IPS-18a (cell line): Measurements from ENCODE around the gene MLIP.

Experiments
- H3K27ac ChIP-seq: one replicate; pipeline ENCODE4 v1.5.1; 2013; ENCODE audit warnings: low read length
- H3K27me3 ChIP-seq: one replicate; pipeline ENCODE4 v1.6.1; 2013; ENCODE audit warnings: mild to moderate bottlenecking, low read length; ENCODE audit not compliant: control insufficient read depth, insufficient read depth
- H3K36me3 ChIP-seq: one replicate; pipeline ENCODE4 v1.6.1; 2013; ENCODE audit warnings: low read depth, low read length; ENCODE audit not compliant: control insufficient read depth
- H3K4me1 ChIP-seq: one replicate; pipeline ENCODE4 v1.6.1; 2013; ENCODE audit warnings: low read depth, low read length; ENCODE audit not compliant: control insufficient read depth
- H3K4me3 ChIP-seq: one replicate; pipeline ENCODE4 v1.5.1; 2013; ENCODE audit warnings: low read length
- H3K9ac ChIP-seq: one replicate; pipeline ENCODE4 v1.6.1; 2013; ENCODE audit warnings: mild to moderate bottlenecking, low read length, moderate library complexity
- H3K9me3 ChIP-seq: one replicate; pipeline ENCODE4 v1.6.1; 2013; ENCODE audit warnings: low read depth, low read length; ENCODE audit not compliant: control insufficient read depth

MLIP gene

GRCh38 chr6:54115966-54116365, 4.7 kb downstream of the MLIP start:
- H3K9me3 ChIP-seq: no peaks in the 10 kb centered on the region
- H3K9ac ChIP-seq: no peak overlapping the region
- H3K27me3 ChIP-seq: no peaks in the 10 kb centered on the region
- no peaks in the 10 kb centered on the region for H3K4me1 ChIP-seq
- no peak overlapping the region for H3K27ac ChIP-seq
- H3K36me3 ChIP-seq: no peaks in the 10 kb centered on the region
- no peak overlapping the region for H3K4me3 ChIP-seq

GRCh38 chr6:54118117-54118516, 6.9 kb downstream of the MLIP start:
- Histone ChIP-seq H3K9ac (no peak overlapping the region), H3K36me3 (no peaks in the 10 kb centered on the region), H3K9me3 (no peaks in the 10 kb centered on the region), H3K27ac (no peak overlapping the region), H3K4me3 (no peak overlapping the region), H3K27me3 (no peaks in the 10 kb centered on the region), H3K4me1 (no peaks in the 10 kb centered on the region)

- Histone ChIP-seq H3K4me1 (no peaks in the 10 kb centered on the region), H3K36me3 (no peaks in the 10 kb centered on the region), H3K9me3 (no peaks in the 10 kb centered on the region), H3K9ac (no peak overlapping the region), H3K27me3 (no peaks in the 10 kb centered on the region), H3K27ac (no peak overlapping the region), H3K4me3 (no peak overlapping the region)
These were observed 14.2 kb downstream of the MLIP start for GRCh38 chr6:54125493-54125892.

- Histone ChIP-seq H3K4me3 (no peak overlapping the region), H3K36me3 (no peaks in the 10 kb centered on the region), H3K4me1 (no peaks in the 10 kb centered on the region), H3K27me3 (no peaks in the 10 kb centered on the region), H3K9ac (no peak overlapping the region), H3K9me3 (no peaks in the 10 kb centered on the region), H3K27ac (no peak overlapping the region)
These were observed 18.9 kb downstream of the MLIP start for GRCh38 chr6:54130179-54130578.

- no peaks in the 10 kb centered on the region for H3K9me3 ChIP-seq
These were observed 21.3 kb downstream of the MLIP start for GRCh38 chr6:54132587-54132986.

GRCh38 chr6:54133186-54133585, 21.9 kb downstream of the MLIP start:
- no peak overlapping the region for H3K9ac ChIP-seq
- H3K9me3 ChIP-seq: no peaks in the 10 kb centered on the region
- no peaks in the 10 kb centered on the region for H3K36me3 ChIP-seq
- H3K27me3 ChIP-seq: no peaks in the 10 kb centered on the region
- no peak overlapping the region for H3K27ac ChIP-seq
- no peaks in the 10 kb centered on the region for H3K4me1 ChIP-seq
- H3K4me3 ChIP-seq: no peak overlapping the region

More at GRCh38 chr6:54132587-54132986, 21.3 kb downstream of the MLIP start:
- H3K9ac ChIP-seq: no peak overlapping the region
- no peak overlapping the region for H3K4me3 ChIP-seq
- H3K27me3 ChIP-seq: no peaks in the 10 kb centered on the region
- H3K4me1 ChIP-seq: no peaks in the 10 kb centered on the region
- H3K36me3 ChIP-seq: no peaks in the 10 kb centered on the region
- H3K27ac ChIP-seq: no peak overlapping the region

GRCh38 chr6:54134935-54135334, 23.7 kb downstream of the MLIP start:
- Histone ChIP-seq H3K36me3 (no peaks in the 10 kb centered on the region), H3K9ac (no peak overlapping the region), H3K27me3 (no peaks in the 10 kb centered on the region), H3K4me3 (no peak overlapping the region), H3K9me3 (no peaks in the 10 kb centered on the region), H3K27ac (no peak overlapping the region), H3K4me1 (no peaks in the 10 kb centered on the region)

GRCh38 chr6:54135665-54136369, 24.6 kb downstream of the MLIP start:
- Histone ChIP-seq H3K27ac (no peak overlapping the region), H3K36me3 (no peaks in the 10 kb centered on the region), H3K9ac (no peak overlapping the region), H3K4me3 (no peak overlapping the region), H3K4me1 (no peaks in the 10 kb centered on the region), H3K27me3 (no peaks in the 10 kb centered on the region), H3K9me3 (no peaks in the 10 kb centered on the region)

- Histone ChIP-seq H3K4me3 (no peak overlapping the region), H3K27me3 (no peaks in the 10 kb centered on the region), H3K27ac (no peak overlapping the region), H3K9me3 (no peaks in the 10 kb centered on the region), H3K36me3 (no peaks in the 10 kb centered on the region), H3K4me1 (no peaks in the 10 kb centered on the region), H3K9ac (no peak overlapping the region)
These were observed 27.6 kb downstream of the MLIP start for GRCh38 chr6:54138795-54139194.

- Histone ChIP-seq H3K4me1 (no peaks in the 10 kb centered on the region), H3K27ac (no peak overlapping the region), H3K9me3 (no peaks in the 10 kb centered on the region), H3K36me3 (no peaks in the 10 kb centered on the region), H3K4me3 (no peak overlapping the region), H3K9ac (no peak overlapping the region), H3K27me3 (no peaks in the 10 kb centered on the region)
These were observed 29.6 kb downstream of the MLIP start for GRCh38 chr6:54140811-54141210.

- H3K27ac ChIP-seq: no peak overlapping the region
- H3K9me3 ChIP-seq: no peaks in the 10 kb centered on the region
- H3K27me3 ChIP-seq: no peaks in the 10 kb centered on the region
- H3K4me3 ChIP-seq: no peak overlapping the region
- no peak overlapping the region for H3K9ac ChIP-seq
- H3K36me3 ChIP-seq: no peaks in the 10 kb centered on the region
- H3K4me1 ChIP-seq: no peaks in the 10 kb centered on the region
These were observed 31.8 kb downstream of the MLIP start for GRCh38 chr6:54142889-54143519.

- Histone ChIP-seq H3K9ac (no peak overlapping the region), H3K36me3 (no peaks in the 10 kb centered on the region), H3K27ac (no peak overlapping the region), H3K27me3 (no peaks in the 10 kb centered on the region), H3K9me3 (no peaks in the 10 kb centered on the region), H3K4me3 (no peak overlapping the region), H3K4me1 (no peaks in the 10 kb centered on the region)
These were observed 40.6 kb downstream of the MLIP start for GRCh38 chr6:54151861-54152260.
